OCI-LY3 (cell line): ENCODE measurements around the gene SLCO2B1.

ENCODE experiments used
- H2AFZ ChIP-seq: fragments of 200-600, 300-600 bp; shearing (Covaris generic); 2 replicates; pipeline ENCODE4 v1.6.0; 2014; ENCODE audit warnings: antibody characterized with exemption, low read depth, low read length
- H3K27ac ChIP-seq: fragments of 200-600, 300-600 bp; sonication (generic); 2 replicates; pipeline ENCODE4 v1.5.1; 2014; ENCODE audit warnings: mild to moderate bottlenecking, low read length, moderate library complexity, mixed read lengths
- H3K27me3 ChIP-seq: fragments of 200-600, 300-600 bp; sonication (generic); 2 replicates; pipeline ENCODE4 v1.6.1; 2014; ENCODE audit warnings: low read depth, low read length, mixed read lengths
- H3K36me3 ChIP-seq: fragments of 200-600, 300-600 bp; sonication (generic); replicated peaks from 2 replicates; pipeline ENCODE3; 2014; ENCODE audit warnings: low read depth, low read length, mixed read lengths
- H3K4me1 ChIP-seq: fragments of 300-600, 200-600 bp; sonication (generic); 2 replicates; pipeline ENCODE4 v1.6.1; 2014; ENCODE audit warnings: low read length, mixed read lengths
- H3K4me2 ChIP-seq: fragments of 200-600, 300-600 bp; sonication (generic); 2 replicates; pipeline ENCODE4 v1.6.1; 2014; ENCODE audit warnings: low read length, mixed read lengths
- H3K4me3 ChIP-seq: fragments of 300-600, 200-600 bp; sonication (generic); 2 replicates; pipeline ENCODE4 v1.5.1; 2014; ENCODE audit warnings: antibody characterized with exemption, mild to moderate bottlenecking, low read length, moderate library complexity
- H3K79me2 ChIP-seq: fragments of 300-600, 200-600 bp; shearing (Covaris generic); 2 replicates; pipeline ENCODE4 v1.6.1; 2014; ENCODE audit warnings: mild to moderate bottlenecking, low read length, mixed read lengths
- H3K9ac ChIP-seq: fragments of 300-600, 200-600 bp; shearing (Covaris generic); 2 replicates; pipeline ENCODE4 v1.6.0; 2014; ENCODE audit warnings: mild to moderate bottlenecking, low read length, moderate library complexity
- H3K9me3 ChIP-seq: fragments of 200-600, 300-600 bp; shearing (Covaris generic); 2 replicates; pipeline ENCODE4 v1.6.1; 2014; ENCODE audit warnings: low read length, mixed read lengths; ENCODE audit not compliant: insufficient read depth
- H4K20me1 ChIP-seq: fragments of 200-600, 300-600 bp; sonication (generic); 2 replicates; pipeline ENCODE4 v1.6.1; 2016; ENCODE audit warnings: low read length, mixed read lengths; ENCODE audit not compliant: insufficient read depth
- CTCF ChIP-seq: fragments of 200-600, 300-600 bp; sonication (generic); IDR thresholded peaks from 2 replicates; pipeline ENCODE4 v1.5.1; 2014; ENCODE audit warnings: antibody characterized with exemption, low read length, low read depth
- EZH2phosphoT487 ChIP-seq: fragments of 200-600 bp; shearing (Covaris generic); IDR thresholded peaks from 2 replicates; pipeline ENCODE4 v1.6.1; 2018; ENCODE audit warnings: antibody characterized with exemption, mixed run types, low read depth

Gene SLCO2B1

GRCh38 chr11:75148436-75148983 lies 2.4 kb upstream of the SLCO2B1 start:
- Histone ChIP-seq H3K9ac (no peak overlapping the region), H3K4me2 (no peak overlapping the region), H3K27ac (no peak overlapping the region), H3K79me2 (no peaks in the 10 kb centered on the region), H3K27me3 (no peaks in the 10 kb centered on the region), H4K20me1 (no peaks in the 10 kb centered on the region), H3K4me3 (no peak overlapping the region), H3K36me3 (no peaks in the 10 kb centered on the region), H3K4me1 (peaks cover 24% of the 10 kb centered on the region), H3K9me3 (no peaks in the 10 kb centered on the region), H2AFZ (no peak overlapping the region)
- TF ChIP-seq EZH2phosphoT487 (no peak), CTCF (no peak)

- H3K27ac ChIP-seq, result no peak overlapping the region
- no peak overlapping the region for H3K9ac ChIP-seq
- H2AFZ ChIP-seq, result no peak overlapping the region
- H3K27me3 ChIP-seq, result no peaks in the 10 kb centered on the region
- no peak overlapping the region for H3K4me3 ChIP-seq
- H3K4me1 ChIP-seq, result peaks cover 18% of the 10 kb centered on the region
- no peaks in the 10 kb centered on the region for H3K9me3 ChIP-seq
- no peaks in the 10 kb centered on the region for H3K36me3 ChIP-seq
- no peaks in the 10 kb centered on the region for H4K20me1 ChIP-seq
- TF ChIP-seq CTCF (no peak), EZH2phosphoT487 (no peak)
- H3K79me2 ChIP-seq, result no peaks in the 10 kb centered on the region
- H3K4me2 ChIP-seq, result no peak overlapping the region
Measured at GRCh38 chr11:75149766-75150465, 991 bp upstream of the SLCO2B1 start.

- Histone ChIP-seq H3K36me3 (no peaks in the 10 kb centered on the region), H3K27ac (no peak overlapping the region), H2AFZ (no peak overlapping the region), H3K4me3 (no peak overlapping the region), H3K9me3 (no peaks in the 10 kb centered on the region), H3K27me3 (no peaks in the 10 kb centered on the region), H3K9ac (no peak overlapping the region), H3K4me1 (peaks cover 22% of the 10 kb centered on the region), H4K20me1 (no peaks in the 10 kb centered on the region), H3K79me2 (no peaks in the 10 kb centered on the region), H3K4me2 (no peak overlapping the region)
- no peak for TF ChIP-seq CTCF
- no peak for TF ChIP-seq EZH2phosphoT487
Measured at GRCh38 chr11:75151346-75152047, 590 bp downstream of the SLCO2B1 start.

- Histone ChIP-seq H2AFZ (no peak overlapping the region), H4K20me1 (no peaks in the 10 kb centered on the region), H3K4me2 (no peak overlapping the region), H3K27me3 (no peaks in the 10 kb centered on the region), H3K4me1 (peaks cover 22% of the 10 kb centered on the region), H3K36me3 (no peaks in the 10 kb centered on the region), H3K27ac (no peak overlapping the region), H3K4me3 (no peak overlapping the region), H3K9ac (no peak overlapping the region), H3K79me2 (no peaks in the 10 kb centered on the region), H3K9me3 (no peaks in the 10 kb centered on the region)
- TF ChIP-seq EZH2phosphoT487 (no peak), CTCF (no peak)
Measured at GRCh38 chr11:75152090-75152489, 1.2 kb downstream of the SLCO2B1 start.
